HL-60/S4 treated with retinoic acid at 250 ng/mL for 4 days and 3 days (cell line): ENCODE measurements around the gene C5AR1.
"Not testable (repeated sequence)": the region's sequence is repeated elsewhere in the genome, so short reads cannot be mapped to it uniquely, and the experiment has no call there.

Source experiments
- in situ Hi-C: fragments of 300-500 bp; cut with MboI; formaldehyde crosslinking; loops from 2 replicates; pipeline ENCODE4 v1.7.0; 2022; ENCODE audit warnings: low sequenced_read_pairs

The C5AR1 gene

GRCh38 chr19:47283405-47284059 lies 26.1 kb upstream of the C5AR1 start:
- in situ Hi-C loops, result loop anchor here (25.0 kb wide), 1 partner anchor 429 kb away; the partner anchor contains the start of gene EHD2

DNA sequence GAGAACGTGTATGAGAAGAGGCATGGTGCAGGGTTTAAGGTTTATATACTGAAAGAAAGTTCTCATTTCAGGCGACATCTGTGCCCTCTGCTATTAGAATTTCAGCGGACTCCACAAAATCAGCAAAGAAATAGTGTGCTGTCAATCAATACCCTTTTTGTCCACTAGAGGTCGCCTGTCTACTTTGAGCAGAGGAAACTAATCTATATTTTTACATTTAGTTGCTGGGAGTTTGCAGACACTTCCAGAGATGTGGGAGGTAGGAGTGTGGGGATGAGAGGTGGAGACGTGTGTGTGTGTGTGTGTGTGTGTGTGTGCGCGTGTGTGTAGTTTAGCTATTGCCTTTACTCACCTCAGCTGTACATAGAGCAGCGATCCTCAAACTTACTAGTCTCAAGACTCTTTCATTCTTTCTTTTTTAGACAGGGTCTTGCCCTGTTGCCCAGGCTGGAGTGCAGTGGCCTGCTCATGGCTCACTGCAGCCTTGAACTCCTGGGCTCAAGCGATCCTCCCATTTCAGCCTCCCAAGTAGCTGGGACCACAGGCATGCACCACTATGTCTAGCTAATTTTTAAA lies 25.2 kb upstream of the C5AR1 start:
- in situ Hi-C loops, result loop anchor here (25.0 kb wide), 1 partner anchor 428 kb away; the partner anchor contains the start of gene EHD2

DNA sequence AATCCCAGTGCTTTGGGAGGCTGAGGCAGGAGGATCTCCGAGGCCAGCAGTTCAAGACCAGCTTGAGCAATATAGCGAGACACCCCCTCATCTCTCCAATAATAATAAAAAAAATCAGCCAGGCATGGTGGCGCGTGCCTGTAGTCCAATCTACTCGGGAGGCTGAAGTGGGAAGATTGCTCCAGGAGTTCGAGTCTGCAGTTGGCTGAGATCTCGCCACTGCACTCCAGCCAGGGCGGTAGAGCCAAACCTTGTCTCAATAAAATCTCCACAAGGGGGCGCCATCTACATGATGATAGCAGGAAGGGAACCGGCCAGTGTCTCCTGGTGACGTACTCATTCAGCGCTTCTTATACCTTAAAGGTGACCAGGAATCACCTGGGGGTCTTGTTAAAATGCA lies 13.6 kb upstream of the C5AR1 start:
- in situ Hi-C loops, result loop anchor here (10.0 to 25.0 kb wide), 2 partner anchors 109 to 416 kb away; partner anchors contain the start of gene EHD2

- in situ Hi-C loops, result not testable (repeated sequence)
These were observed 8.8 kb upstream of the C5AR1 start for GRCh38 chr19:47300867-47301266.

- in situ Hi-C loops, result no loop called here
These were observed 7.4 kb upstream of the C5AR1 start for GRCh38 chr19:47302249-47302648.

DNA sequence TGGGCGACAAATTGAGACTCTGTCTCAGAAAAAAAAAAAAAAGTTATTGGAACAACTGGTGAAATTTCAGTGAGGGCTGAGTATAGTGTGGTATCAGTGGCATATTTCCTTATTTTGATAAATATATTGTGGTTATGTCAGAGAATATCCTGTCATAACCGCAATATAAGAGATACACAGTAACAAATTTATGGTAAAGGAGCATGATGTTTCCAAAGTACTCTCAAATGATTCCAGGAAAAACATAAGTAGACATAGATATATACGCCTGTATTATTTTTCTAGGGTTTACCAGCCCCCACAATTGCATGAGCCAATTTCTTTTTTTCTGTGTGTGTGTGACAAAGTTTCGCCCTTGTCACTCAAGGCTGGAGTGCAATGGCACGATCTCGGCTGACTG lies 5.7 kb upstream of the C5AR1 start:
- in situ Hi-C loops, result no loop called here

- in situ Hi-C loops, result no loop called here
These were observed 4.3 kb upstream of the C5AR1 start for GRCh38 chr19:47305309-47305751.

GRCh38 chr19:47306303-47306702 lies 3.4 kb upstream of the C5AR1 start:
- in situ Hi-C loops, result no loop called here

DNA sequence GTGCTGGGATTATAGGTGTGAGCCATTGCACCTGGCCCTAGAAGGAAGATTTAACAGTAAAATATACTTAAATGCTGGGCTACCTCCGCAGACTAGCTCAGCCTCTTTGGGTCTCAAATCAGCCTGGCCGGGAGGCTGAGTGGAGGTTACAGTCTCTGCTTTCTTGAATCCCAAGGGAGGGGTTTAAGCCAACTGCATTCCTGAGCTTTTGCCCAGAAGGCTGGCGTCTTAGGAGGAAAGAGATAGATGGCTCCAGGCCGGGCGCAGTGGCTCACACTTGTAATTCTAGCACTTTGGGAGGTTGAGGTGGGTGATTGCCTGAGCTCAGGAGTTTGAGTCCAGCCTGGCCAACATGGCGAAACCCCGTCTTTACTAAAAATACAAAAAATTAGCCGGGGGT lies 623 bp upstream of the C5AR1 start:
- in situ Hi-C loops, result no loop called here

DNA sequence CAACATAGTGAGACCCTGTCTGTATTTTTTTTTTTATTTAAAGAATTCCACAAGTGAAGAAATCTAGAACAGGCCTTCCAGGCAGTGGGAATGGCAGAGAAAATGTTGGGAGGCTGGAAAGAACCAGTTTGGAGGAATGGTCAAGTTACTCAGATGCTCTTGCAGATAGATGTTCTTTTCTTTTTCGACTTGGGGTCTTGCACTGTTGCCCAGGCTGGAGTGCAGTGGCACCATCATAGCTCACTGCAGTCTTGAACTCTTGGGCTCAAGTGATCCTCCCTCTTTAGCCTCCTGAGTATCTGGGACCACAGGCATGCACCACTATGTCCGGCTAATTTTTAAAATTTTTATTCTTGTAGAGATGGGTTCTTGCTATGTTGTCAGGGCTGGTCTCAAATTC lies 662 bp downstream of the C5AR1 start:
- in situ Hi-C loops, result no loop called here

DNA sequence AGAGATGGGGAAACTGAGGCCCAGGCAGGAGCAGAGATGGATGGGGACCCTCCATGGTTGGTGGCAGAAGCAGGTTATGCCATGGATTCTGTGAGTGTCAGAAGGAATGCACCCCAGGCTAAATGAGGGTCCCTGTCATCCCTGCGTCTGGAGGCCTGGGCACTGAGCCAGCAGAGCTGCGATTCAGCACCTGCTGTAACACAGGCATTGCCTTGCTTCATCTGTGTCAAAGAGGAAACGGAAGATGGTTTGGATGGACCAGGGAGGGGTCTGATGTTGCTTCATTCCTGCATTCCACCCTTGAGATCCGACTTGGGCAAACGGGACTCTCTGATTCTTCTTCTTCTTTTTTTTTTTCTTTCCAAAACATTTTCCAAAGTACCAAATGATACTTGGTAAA lies 1.2 kb downstream of the C5AR1 start:
- in situ Hi-C loops, result no loop called here

DNA sequence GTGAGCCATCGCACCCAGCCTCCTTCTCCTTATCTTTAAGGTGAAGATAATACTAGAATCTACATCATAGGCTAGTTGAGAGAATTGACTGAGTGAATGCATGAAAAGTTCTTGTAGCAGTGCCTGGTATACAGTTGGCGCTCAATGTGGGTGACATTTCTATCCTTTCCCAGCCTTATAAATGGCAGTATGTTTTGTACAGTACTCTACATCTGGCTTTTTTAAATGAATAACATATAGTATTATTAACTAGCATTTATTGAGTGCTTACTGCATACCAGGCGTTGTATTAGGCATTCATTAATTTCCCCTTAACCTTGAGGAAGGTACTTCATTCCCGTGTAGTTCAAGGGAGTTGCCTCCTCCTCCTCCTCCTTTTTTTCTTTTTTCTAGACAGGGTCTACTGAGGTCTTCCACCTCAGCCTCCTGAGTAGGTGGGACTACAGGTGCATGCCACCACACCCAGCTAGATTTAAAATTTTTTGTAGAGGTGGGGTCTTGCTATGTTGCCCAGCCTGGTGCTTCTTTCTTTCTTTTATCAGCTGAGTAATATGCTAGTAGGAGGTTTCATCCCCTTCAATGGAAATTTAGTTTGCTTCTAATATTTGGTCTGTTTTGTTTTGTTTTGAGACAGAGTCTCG lies 2.8 kb downstream of the C5AR1 start:
- in situ Hi-C loops, result no loop called here

DNA sequence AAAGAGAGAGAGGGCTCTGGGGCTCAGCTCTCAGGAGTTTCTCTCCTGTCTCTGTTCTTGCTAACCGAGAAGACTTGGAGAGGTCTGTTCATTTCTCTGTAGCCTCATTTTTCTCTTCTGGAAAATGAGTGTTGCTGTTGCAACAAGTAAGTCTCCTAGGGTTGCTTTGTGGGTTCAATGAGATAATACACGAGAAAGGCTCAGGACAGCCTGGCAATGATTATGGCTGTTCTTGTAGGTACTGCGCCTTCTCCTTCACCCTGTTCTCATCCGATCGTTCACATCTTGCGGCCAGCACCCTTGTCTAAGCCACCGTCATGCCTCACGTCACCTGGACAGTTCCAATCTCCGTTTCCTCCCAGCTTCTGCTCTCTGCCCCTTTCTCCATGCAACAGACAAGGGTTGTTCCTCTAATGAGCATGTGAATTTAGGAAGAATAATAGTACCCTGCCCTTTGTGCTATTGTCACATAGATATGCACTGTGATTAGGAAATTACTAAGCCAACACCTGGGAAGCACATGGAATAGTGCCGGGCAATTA lies 4.2 kb downstream of the C5AR1 start:
- in situ Hi-C loops, result no loop called here

DNA sequence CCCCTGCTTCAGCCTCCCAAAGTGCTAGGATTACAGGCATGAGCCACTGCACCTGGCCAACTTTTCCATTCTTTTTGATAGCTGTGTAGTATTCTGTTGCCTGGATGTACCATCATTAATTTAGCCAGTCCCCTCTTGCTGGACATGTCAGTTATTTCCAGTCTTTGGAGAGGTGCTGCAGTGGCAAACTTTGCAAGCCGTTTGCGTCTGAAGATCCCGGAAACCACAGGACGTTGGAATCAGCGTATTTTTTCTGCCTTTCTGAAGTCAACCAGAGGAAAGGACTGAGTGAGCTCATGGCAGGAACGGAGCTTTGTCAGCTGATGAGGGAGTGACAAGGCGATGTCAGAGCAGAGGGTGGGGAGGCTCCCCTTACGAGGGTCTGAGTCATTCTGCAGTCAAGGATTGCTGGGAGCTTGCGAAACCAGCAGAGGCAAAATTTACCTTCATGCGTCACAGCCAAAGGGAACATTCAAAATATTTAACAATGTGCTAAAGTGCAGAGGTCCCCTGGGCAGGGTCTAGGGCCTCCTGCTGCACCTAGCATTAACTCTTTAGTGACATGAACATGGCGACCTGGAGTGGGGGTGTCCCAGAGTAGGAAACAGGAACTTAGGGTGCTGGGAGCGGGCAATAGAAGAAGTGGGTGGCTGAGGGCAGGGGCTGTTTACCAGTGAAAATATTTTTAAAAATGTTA lies 5.6 kb downstream of the C5AR1 start:
- in situ Hi-C loops, result no loop called here

DNA sequence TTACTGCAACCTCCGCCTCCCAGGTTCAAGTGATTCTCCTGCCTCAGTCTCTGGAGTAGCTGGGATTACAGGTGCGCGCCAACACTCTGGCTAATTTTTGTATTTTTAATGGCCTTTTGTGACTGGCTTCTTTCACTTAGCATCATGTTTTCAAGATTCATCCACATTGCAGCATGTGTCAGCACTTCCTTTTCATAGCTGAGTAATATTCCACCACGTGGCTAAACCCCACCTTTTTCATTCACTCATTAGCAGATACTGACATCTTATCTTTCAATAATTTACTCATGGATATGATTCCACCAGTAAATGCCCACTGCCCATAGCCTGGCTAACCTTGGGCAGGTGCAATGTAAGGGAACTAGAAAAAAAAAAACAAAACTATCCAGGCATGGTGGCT lies 6.9 kb downstream of the C5AR1 start:
- in situ Hi-C loops, result no loop called here

DNA sequence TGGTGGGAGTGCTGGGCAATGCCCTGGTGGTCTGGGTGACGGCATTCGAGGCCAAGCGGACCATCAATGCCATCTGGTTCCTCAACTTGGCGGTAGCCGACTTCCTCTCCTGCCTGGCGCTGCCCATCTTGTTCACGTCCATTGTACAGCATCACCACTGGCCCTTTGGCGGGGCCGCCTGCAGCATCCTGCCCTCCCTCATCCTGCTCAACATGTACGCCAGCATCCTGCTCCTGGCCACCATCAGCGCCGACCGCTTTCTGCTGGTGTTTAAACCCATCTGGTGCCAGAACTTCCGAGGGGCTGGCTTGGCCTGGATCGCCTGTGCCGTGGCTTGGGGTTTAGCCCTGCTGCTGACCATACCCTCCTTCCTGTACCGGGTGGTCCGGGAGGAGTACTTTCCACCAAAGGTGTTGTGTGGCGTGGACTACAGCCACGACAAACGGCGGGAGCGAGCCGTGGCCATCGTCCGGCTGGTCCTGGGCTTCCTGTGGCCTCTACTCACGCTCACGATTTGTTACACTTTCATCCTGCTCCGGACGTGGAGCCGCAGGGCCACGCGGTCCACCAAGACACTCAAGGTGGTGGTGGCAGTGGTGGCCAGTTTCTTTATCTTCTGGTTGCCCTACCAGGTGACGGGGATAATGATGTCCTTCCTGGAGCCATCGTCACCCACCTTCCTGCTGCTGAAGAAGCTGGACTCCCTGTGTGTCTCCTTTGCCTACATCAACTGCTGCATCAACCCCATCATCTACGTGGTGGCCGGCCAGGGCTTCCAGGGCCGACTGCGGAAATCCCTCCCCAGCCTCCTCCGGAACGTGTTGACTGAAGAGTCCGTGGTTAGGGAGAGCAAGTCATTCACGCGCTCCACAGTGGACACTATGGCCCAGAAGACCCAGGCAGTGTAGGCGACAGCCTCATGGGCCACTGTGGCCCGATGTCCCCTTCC lies 10.5 kb downstream of the C5AR1 start:
- in situ Hi-C loops, result no loop called here

GRCh38 chr19:47321630-47322029 lies 12.0 kb downstream of the C5AR1 start:
- in situ Hi-C loops, result no loop called here

DNA sequence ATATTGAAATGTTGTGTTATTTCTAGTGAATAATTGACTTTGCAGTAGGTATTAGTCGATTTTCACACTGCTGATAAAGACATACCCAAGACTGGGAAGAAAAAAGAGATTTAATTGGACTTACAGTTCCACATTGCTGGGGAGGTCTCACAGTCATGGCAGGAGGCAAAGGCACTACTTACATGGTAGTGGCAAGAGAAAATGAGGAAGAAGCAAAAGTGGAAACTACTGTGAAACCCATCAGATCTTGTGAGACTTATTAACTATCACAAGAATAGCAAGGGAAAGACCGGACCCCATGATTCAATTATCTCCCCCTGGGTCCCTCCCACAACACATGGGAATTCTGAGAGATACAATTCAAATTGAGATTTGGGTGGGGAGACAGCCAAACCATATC lies 12.4 kb downstream of the C5AR1 start:
- in situ Hi-C loops, result no loop called here

DNA sequence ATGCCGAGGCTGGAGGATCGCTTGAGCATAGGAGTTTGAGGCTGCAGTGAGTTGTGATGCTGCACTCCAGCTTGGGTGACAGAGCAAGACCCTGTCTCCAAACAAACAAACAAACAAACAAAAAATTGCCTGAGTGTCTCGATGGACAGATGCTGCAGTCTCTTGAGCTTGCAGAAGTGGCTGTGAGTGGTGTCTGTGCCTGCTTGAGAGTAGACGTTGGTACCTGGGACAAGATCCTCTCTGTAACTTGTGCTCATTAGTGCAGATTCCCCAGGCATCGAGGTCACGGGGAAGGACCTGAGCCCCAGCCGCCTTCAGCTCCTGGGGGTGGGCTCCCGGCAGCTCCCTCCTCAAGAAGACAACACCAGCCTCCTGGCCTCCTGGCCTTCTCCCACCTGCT lies 13.7 kb downstream of the C5AR1 start:
- in situ Hi-C loops, result no loop called here

- in situ Hi-C loops, result no loop called here
These were observed 14.2 kb downstream of the C5AR1 start for GRCh38 chr19:47323872-47324271.
